ENCODE data around the gene KCNH2. TPM values are rescaled to one million over a fixed set of nuclear protein-coding genes. Genes with fewer than 3 reads are reported as not detected.

Gene KCNH2
- total RNA-seq, 1 experiment from 2014 or later: not detected

GRCh38 chr7:150934045-150934766 is 43.9 kb downstream of the KCNH2 start:
- no peaks in the 10 kb centered on the region for H3K9me3 ChIP-seq (replicated peaks)
- peaks cover 16% of the 10 kb centered on the region for H3K27me3 ChIP-seq (replicated peaks)
- DNase-seq (ENCODE audit: low read depth in 1 of 2, low spot score in 2 of 2): no peak
- H3K4me3 ChIP-seq: no peak overlapping the region
- no peaks in the 10 kb centered on the region for H3K4me1 ChIP-seq (replicated peaks)
- no peaks in the 10 kb centered on the region for H3K36me3 ChIP-seq
- H3K27ac ChIP-seq: no peak overlapping the region

GRCh38 chr7:150931199-150931869 is 46.8 kb downstream of the KCNH2 start:
- Histone ChIP-seq H3K27ac (no peak overlapping the region), H3K27me3 (replicated peaks) (peaks cover 2% of the 10 kb centered on the region), H3K9me3 (replicated peaks) (no peaks in the 10 kb centered on the region)

GRCh38 chr7:150928541-150928940 is 49.6 kb downstream of the KCNH2 start:
- no peaks in the 10 kb centered on the region for H3K9me3 ChIP-seq (replicated peaks)

More at GRCh38 chr7:150931199-150931869, 46.8 kb downstream of the KCNH2 start:
- Histone ChIP-seq H3K36me3 (no peaks in the 10 kb centered on the region), H3K4me1 (replicated peaks) (no peaks in the 10 kb centered on the region), H3K4me3 (no peak overlapping the region)
- DNase-seq (ENCODE audit: low read depth in 1 of 2, low spot score in 2 of 2): no peak

GRCh38 chr7:150927956-150928344 is 50.2 kb downstream of the KCNH2 start:
- DNase-seq (ENCODE audit: low read depth in 1 of 2, low spot score in 2 of 2): no peak
- H3K27me3 ChIP-seq (replicated peaks): no peaks in the 10 kb centered on the region; the same call in none of the 2 replicates
- H3K4me3 ChIP-seq: no peak overlapping the region
- H3K36me3 ChIP-seq: no peaks in the 10 kb centered on the region
- no peaks in the 10 kb centered on the region for H3K9me3 ChIP-seq (replicated peaks)
- no peak overlapping the region for H3K27ac ChIP-seq
- H3K4me1 ChIP-seq (replicated peaks): no peaks in the 10 kb centered on the region

More at GRCh38 chr7:150928541-150928940, 49.6 kb downstream of the KCNH2 start:
- no peaks in the 10 kb centered on the region; the same call in none of the 2 replicates for H3K27me3 ChIP-seq (replicated peaks)
- no peaks in the 10 kb centered on the region for H3K36me3 ChIP-seq
- H3K4me3 ChIP-seq: no peak overlapping the region
- no peak overlapping the region for H3K27ac ChIP-seq
- H3K4me1 ChIP-seq (replicated peaks): no peaks in the 10 kb centered on the region
- DNase-seq (ENCODE audit: low read depth in 1 of 2, low spot score in 2 of 2): no peak

DNA sequence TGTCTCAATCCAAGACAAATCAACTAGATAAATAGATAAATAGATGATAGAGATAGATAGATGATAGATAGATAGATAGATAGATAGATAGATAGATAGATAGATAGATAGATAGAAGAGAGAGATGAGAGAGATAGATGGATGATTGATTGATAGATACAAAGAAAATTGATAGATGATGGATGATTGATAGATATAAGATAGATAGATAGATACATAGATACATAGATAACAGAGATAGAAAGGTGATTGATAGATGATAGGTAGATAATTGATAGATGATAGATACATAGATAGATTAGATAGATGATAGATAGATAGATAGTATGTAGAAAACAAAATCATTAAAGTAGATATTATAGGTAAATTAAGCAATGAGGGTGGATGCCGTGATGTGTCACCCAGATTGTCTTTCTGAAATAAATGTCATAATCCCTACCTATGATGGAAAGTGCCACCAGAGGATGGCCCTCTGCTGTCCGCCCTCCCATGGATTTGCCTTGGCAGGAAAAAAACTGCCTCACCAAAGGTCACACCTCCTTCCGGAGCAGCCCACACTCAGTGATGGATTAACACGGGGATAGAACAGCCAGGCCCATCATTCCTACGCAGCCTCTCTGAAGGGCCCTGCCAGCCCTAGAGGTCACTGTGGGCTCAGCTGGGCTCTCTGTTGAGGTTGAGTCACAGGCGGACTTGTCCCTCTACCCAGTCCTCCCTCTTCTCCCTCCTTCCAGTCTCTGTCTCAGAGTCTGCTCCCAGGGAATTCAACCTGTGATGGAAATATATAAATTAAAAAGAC is 50.8 kb downstream of the KCNH2 start:
- H3K27me3 ChIP-seq (replicated peaks): no peaks in the 10 kb centered on the region; the same call in none of the 2 replicates

GRCh38 chr7:150926066-150926465 is 52.1 kb downstream of the KCNH2 start:
- Histone ChIP-seq H3K27me3 (replicated peaks) (no peaks in the 10 kb centered on the region; the same call in none of the 2 replicates), H3K36me3 (no peaks in the 10 kb centered on the region), H3K27ac (no peak overlapping the region), H3K4me3 (no peak overlapping the region), H3K4me1 (replicated peaks) (no peaks in the 10 kb centered on the region), H3K9me3 (replicated peaks) (no peaks in the 10 kb centered on the region)
- no peak for DNase-seq (ENCODE audit: low read depth in 1 of 2, low spot score in 2 of 2)

More for the DNA sequence above, 50.8 kb downstream of the KCNH2 start:
- Histone ChIP-seq H3K36me3 (no peaks in the 10 kb centered on the region), H3K4me1 (replicated peaks) (no peaks in the 10 kb centered on the region), H3K27ac (no peak overlapping the region), H3K9me3 (replicated peaks) (no peaks in the 10 kb centered on the region), H3K4me3 (no peak overlapping the region)
- no peak for DNase-seq (ENCODE audit: low read depth in 1 of 2, low spot score in 2 of 2)

DNA sequence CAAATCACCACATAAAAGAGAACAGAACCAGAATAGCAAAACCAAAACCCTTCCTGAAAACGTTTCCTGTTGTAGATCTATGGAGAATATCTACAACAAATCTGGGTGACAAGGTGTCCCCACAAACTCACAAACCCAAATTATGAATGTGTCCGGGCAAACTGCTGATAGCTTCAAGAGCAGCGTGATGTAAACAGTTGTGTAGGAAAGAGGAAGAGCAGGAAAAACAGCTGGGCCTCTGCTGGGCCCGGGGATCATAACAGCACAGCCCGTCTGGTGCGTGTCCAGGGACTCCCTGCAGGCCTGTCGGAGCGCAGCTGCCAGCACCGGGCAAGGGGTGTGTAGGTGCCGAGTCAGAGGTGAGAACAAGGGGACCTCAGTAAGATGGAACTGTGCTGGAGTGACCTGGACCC is 53.7 kb downstream of the KCNH2 start:
- Histone ChIP-seq H3K4me3 (no peak overlapping the region), H3K27ac (no peak overlapping the region), H3K27me3 (replicated peaks) (peaks cover 10% of the 10 kb centered on the region), H3K36me3 (no peaks in the 10 kb centered on the region), H3K4me1 (replicated peaks) (no peaks in the 10 kb centered on the region), H3K9me3 (replicated peaks) (no peaks in the 10 kb centered on the region)
- no peak for DNase-seq (ENCODE audit: low read depth in 1 of 2, low spot score in 2 of 2)

DNA sequence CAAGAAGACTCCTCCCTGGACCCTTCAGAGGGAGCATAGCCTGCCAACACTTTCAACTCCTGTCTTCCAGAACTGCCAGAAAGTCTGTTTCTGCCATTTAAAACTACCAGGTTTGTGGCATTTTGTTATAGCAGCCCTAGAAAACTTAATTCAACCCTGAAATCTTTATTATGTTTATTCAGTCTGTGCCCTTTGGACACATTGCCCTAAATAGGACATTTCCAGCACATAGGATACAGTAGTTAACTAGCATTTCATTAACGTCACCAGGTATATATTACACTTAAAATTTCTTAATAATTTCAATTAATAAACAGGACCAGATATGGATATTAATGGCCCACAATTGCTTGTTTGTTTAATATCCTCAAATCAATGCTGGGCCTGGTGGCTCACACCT is 54.3 kb downstream of the KCNH2 start:
- no peak overlapping the region for H3K4me3 ChIP-seq
- H3K4me1 ChIP-seq (replicated peaks): no peaks in the 10 kb centered on the region
- no peak for DNase-seq (ENCODE audit: low read depth in 1 of 2, low spot score in 2 of 2)
- H3K27me3 ChIP-seq (replicated peaks): peaks cover 16% of the 10 kb centered on the region
- no peaks in the 10 kb centered on the region for H3K36me3 ChIP-seq
- H3K9me3 ChIP-seq (replicated peaks): no peaks in the 10 kb centered on the region
- H3K27ac ChIP-seq: no peak overlapping the region

- Histone ChIP-seq H3K27ac (no peak overlapping the region), H3K36me3 (no peaks in the 10 kb centered on the region), H3K9me3 (replicated peaks) (no peaks in the 10 kb centered on the region), H3K4me1 (replicated peaks) (no peaks in the 10 kb centered on the region), H3K27me3 (replicated peaks) (peaks cover 21% of the 10 kb centered on the region), H3K4me3 (no peak overlapping the region)
- DNase-seq (ENCODE audit: low read depth in 1 of 2, low spot score in 2 of 2): no peak
Measured at GRCh38 chr7:150923196-150923595, 54.9 kb downstream of the KCNH2 start.

DNA sequence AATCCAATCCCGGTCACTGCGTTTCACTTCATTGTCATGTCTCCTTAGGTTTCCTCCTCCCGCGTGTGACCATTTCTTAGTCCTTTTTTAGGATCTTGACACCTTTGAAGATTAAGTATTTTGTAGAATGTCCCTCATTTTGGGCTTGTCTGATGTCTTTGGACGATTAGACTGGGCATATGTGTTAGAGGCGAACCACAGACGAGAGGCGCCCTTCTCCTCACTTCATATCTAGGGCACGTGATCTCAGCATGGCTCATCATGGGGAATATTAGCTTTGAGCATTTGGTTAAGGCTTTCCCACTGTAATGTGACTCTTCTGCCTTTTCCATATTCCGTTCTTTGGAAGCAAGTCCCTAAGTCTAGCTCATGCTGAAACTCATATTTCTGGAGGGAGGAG is 59.0 kb downstream of the KCNH2 start:
- Histone ChIP-seq H3K27ac (no peak overlapping the region), H3K9me3 (replicated peaks) (no peaks in the 10 kb centered on the region), H3K4me3 (no peak overlapping the region), H3K4me1 (replicated peaks) (no peaks in the 10 kb centered on the region), H3K36me3 (no peaks in the 10 kb centered on the region), H3K27me3 (replicated peaks) (peaks cover 48% of the 10 kb centered on the region)
- DNase-seq (ENCODE audit: low read depth in 1 of 2, low spot score in 2 of 2): no peak

DNA sequence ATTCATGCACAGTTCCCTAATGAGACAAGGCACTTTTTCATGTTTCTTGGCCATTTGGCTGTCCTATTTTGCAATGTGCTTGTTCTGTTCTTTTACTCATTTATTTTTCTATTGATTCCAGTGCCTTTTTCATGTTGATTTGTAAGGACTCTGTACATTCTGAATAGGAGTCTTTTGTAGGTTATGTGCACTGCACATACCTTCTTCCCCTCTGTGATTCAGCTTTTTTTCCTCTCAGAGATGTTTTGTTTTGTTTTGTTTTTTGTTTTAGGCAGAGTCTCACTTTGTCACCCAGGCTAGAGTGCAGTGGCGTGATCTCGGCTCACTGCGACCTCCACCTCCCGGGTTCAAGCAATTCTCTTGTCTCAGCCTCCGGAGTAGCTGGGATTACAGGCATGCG is 59.7 kb downstream of the KCNH2 start:
- Histone ChIP-seq H3K27ac (no peak overlapping the region), H3K36me3 (no peaks in the 10 kb centered on the region), H3K4me1 (replicated peaks) (no peaks in the 10 kb centered on the region), H3K9me3 (replicated peaks) (no peaks in the 10 kb centered on the region), H3K27me3 (replicated peaks) (peaks cover 48% of the 10 kb centered on the region), H3K4me3 (no peak overlapping the region)
- DNase-seq (ENCODE audit: low read depth in 1 of 2, low spot score in 2 of 2): no peak

DNA sequence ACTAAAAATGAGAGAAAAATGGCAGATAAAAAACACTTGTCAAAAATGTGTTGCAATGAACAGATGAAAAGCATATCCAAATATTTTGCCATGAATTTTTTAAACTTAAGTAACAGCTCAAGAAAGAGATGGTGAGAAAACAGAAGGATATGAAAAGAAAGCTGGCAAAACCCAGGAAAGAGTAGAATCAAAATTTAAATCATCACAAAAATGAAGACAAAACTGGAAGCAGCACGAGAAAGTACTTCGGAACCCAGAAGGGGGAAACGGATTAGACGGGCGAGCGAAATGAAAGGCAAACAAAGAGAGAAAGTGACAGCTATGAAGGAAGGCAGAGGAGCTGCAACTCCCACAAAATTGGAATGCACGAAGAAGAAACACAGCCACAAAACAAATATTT is 60.2 kb downstream of the KCNH2 start:
- DNase-seq (ENCODE audit: low read depth in 1 of 2, low spot score in 2 of 2): no peak
- H3K9me3 ChIP-seq (replicated peaks): no peaks in the 10 kb centered on the region
- H3K4me3 ChIP-seq: no peak overlapping the region
- H3K36me3 ChIP-seq: no peaks in the 10 kb centered on the region
- peaks cover 48% of the 10 kb centered on the region for H3K27me3 ChIP-seq (replicated peaks)
- no peaks in the 10 kb centered on the region for H3K4me1 ChIP-seq (replicated peaks)
- no peak overlapping the region for H3K27ac ChIP-seq

DNA sequence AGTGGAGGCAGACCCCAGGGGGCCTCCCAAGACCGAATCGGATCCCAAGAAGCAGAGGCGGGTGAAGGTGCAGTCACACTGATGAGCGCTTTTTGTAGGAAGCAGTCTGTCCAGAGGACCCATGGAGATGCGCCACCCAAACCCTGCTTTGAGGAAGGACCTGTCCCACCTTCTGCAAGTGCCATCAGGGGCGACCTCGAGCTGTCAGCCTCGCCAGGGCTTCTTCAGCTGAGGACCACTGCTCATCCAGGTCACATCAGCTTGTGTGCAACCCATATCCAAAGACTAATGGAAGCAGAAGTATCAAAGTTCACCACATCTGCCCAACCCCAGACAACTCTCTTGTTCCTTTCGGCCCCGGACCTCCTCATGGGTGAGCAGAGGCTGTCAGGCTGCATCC is 61.5 kb downstream of the KCNH2 start:
- H3K9me3 ChIP-seq (replicated peaks): no peaks in the 10 kb centered on the region
- peaks cover 48% of the 10 kb centered on the region for H3K27me3 ChIP-seq (replicated peaks)
- H3K4me1 ChIP-seq (replicated peaks): no peaks in the 10 kb centered on the region
- H3K27ac ChIP-seq: no peak overlapping the region
- no peak for DNase-seq (ENCODE audit: low read depth in 1 of 2, low spot score in 2 of 2)
- no peak overlapping the region for H3K4me3 ChIP-seq
- no peaks in the 10 kb centered on the region for H3K36me3 ChIP-seq

GRCh38 chr7:150914966-150915365 is 63.2 kb downstream of the KCNH2 start:
- Histone ChIP-seq H3K9me3 (replicated peaks) (no peaks in the 10 kb centered on the region), H3K36me3 (no peaks in the 10 kb centered on the region), H3K27ac (no peak overlapping the region), H3K27me3 (replicated peaks) (peaks cover 43% of the 10 kb centered on the region), H3K4me1 (replicated peaks) (no peaks in the 10 kb centered on the region), H3K4me3 (no peak overlapping the region)
- DNase-seq (ENCODE audit: low read depth in 1 of 2, low spot score in 2 of 2): no peak
